Endodermal cell (in vitro differentiated cells): Measurements from ENCODE around the gene MFSD6L. TPM values are rescaled to one million over a fixed set of nuclear protein-coding genes. Genes with fewer than 3 reads are reported as not detected.

Source experiments
- DNase-seq: peaks from one replicate; pipeline ENCODE4 v3.0.0-alpha.2; 2017
- H3K27ac ChIP-seq: 2 replicates; pipeline ENCODE4 v1.5.1; 2013; ENCODE audit warnings: mild to moderate bottlenecking, low read depth, low read length, moderate library complexity
- H3K27me3 ChIP-seq: 2 replicates; pipeline ENCODE4 v1.6.1; 2013; ENCODE audit warnings: mild to moderate bottlenecking, low read length, moderate library complexity; ENCODE audit not compliant: insufficient read depth, control insufficient read depth, poor library complexity, severe bottlenecking
- H3K36me3 ChIP-seq: 2 replicates; pipeline ENCODE4 v1.7.0; 2013; ENCODE audit warnings: mild to moderate bottlenecking, low read length, moderate library complexity; ENCODE audit not compliant: control insufficient read depth, insufficient read depth
- H3K4me1 ChIP-seq: one replicate; pipeline ENCODE4 v1.7.0; 2013; ENCODE audit warnings: low read length; ENCODE audit not compliant: control insufficient read depth, insufficient read depth
- H3K4me3 ChIP-seq: 2 replicates; pipeline ENCODE4 v1.5.1; 2013; ENCODE audit warnings: mild to moderate bottlenecking, low read length, moderate library complexity
- H3K9ac ChIP-seq: 2 replicates; pipeline ENCODE4 v1.6.1; 2013; ENCODE audit warnings: mild to moderate bottlenecking, low read length, moderate library complexity; ENCODE audit not compliant: poor library complexity, severe bottlenecking; ENCODE audit errors: extremely low read depth
- H3K9me3 ChIP-seq: 2 replicates; pipeline ENCODE4 v1.6.1; 2013; ENCODE audit warnings: mild to moderate bottlenecking, low read length, moderate library complexity; ENCODE audit not compliant: control insufficient read depth
- H3K27ac Mint-ChIP-seq: 2 replicates; pipeline ENCODE4 v1.8.0; 2020; ENCODE audit warnings: mixed read lengths
- H3K27me3 Mint-ChIP-seq: 2 replicates; pipeline ENCODE4 v1.8.0; 2021; ENCODE audit warnings: mild to moderate bottlenecking, mixed read lengths; ENCODE audit not compliant: insufficient read depth
- H3K36me3 Mint-ChIP-seq: 2 replicates; pipeline ENCODE4 v1.8.0; 2020; ENCODE audit warnings: low read depth, mixed read lengths
- H3K4me1 Mint-ChIP-seq: 2 replicates; pipeline ENCODE4 v1.8.0; 2020; ENCODE audit warnings: mixed read lengths
- H3K4me3 Mint-ChIP-seq: 2 replicates; pipeline ENCODE4 v1.8.0; 2020; ENCODE audit warnings: mild to moderate bottlenecking, moderate library complexity, mixed read lengths
- H3K9me3 Mint-ChIP-seq: 2 replicates; pipeline ENCODE4 v1.8.0; 2020; ENCODE audit warnings: mild to moderate bottlenecking, mixed read lengths
- WGBS, 2 experiments: methylation state at CpG; one replicate each; pipeline versions ENCODE4 v1.1.5 to v1.1.7; 2013; ENCODE audit warnings: missing lambda C conversion rate in 2 of 2, mixed read lengths in 1 of 2; ENCODE audit not compliant: insufficient coverage in 1 of 2, insufficient read length in 1 of 2; 5-methylcytosine and 5-hydroxymethylcytosine counted together
- total RNA-seq, 2 donors: library from RNA; stranded (reverse); fragmentation: NEBNext Ultra II Directional in 1 of 2; extraction: Animal tissue kit (Norgen Biotek cat#: 25700) in 1 of 2; gene quantifications; 2 replicates in 1 of 2; 3 replicates in 1 of 2; pipeline ENCODE4 v1.2.1, GENCODE V29; 2021
- TF ChIP-seq, protein P1 (sequence below): fragments of 200-600 bp; sonication (generic); conservative IDR thresholded peaks from 2 replicates; pipeline ENCODE4 v1.5.0; 2021; ENCODE audit warnings: antibody characterized with exemption, mild to moderate bottlenecking

Gene MFSD6L
- total RNA-seq, 2 donors from 2014 or later: 3.3 to 5.1 TPM

DNA sequence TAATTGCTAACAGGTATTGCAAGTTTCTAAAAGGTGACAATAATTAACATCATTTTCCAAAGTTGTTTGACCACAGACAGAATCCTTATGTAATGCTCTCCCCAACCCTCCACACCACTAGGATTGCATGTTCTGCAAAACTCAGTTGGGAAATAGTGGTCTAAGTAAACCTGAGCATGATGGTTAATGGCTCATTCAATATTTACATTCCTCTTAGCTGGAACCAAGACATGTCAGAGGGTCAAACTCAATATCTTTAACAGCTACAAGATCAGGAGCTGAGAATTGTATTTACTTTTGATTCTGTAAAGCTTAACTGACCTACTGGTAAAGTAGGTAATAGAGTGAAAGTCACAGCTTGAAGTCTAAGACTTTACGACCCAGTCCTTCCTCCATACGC lies 10.2 kb downstream of the MFSD6L start:
- H3K9me3 ChIP-seq: peaks cover 16% of the 10 kb centered on the region
- Mint-ChIP-seq H3K27ac (no peak overlapping the region), H3K27me3 (peaks cover 9% of the 10 kb centered on the region), H3K4me1 (peaks cover 18% of the 10 kb centered on the region), H3K36me3 (peaks cover 5% of the 10 kb centered on the region), H3K4me3 (no peak overlapping the region), H3K9me3 (peaks cover 17% of the 10 kb centered on the region)
- WGBS, 2 experiments: 85 to 100% methylated on average over 2 of the region's 2 CpGs
- no peak for DNase-seq
- H3K36me3 ChIP-seq: no peaks in the 10 kb centered on the region
- no peak overlapping the region for H3K27ac ChIP-seq
- H3K4me1 ChIP-seq: peaks cover 14% of the 10 kb centered on the region
- peaks cover 10% of the 10 kb centered on the region for H3K27me3 ChIP-seq
- no peak overlapping the region for H3K9ac ChIP-seq
- TF ChIP-seq, protein P1, sequence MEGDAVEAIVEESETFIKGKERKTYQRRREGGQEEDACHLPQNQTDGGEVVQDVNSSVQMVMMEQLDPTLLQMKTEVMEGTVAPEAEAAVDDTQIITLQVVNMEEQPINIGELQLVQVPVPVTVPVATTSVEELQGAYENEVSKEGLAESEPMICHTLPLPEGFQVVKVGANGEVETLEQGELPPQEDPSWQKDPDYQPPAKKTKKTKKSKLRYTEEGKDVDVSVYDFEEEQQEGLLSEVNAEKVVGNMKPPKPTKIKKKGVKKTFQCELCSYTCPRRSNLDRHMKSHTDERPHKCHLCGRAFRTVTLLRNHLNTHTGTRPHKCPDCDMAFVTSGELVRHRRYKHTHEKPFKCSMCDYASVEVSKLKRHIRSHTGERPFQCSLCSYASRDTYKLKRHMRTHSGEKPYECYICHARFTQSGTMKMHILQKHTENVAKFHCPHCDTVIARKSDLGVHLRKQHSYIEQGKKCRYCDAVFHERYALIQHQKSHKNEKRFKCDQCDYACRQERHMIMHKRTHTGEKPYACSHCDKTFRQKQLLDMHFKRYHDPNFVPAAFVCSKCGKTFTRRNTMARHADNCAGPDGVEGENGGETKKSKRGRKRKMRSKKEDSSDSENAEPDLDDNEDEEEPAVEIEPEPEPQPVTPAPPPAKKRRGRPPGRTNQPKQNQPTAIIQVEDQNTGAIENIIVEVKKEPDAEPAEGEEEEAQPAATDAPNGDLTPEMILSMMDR: no peak
- no peak overlapping the region for H3K4me3 ChIP-seq

DNA sequence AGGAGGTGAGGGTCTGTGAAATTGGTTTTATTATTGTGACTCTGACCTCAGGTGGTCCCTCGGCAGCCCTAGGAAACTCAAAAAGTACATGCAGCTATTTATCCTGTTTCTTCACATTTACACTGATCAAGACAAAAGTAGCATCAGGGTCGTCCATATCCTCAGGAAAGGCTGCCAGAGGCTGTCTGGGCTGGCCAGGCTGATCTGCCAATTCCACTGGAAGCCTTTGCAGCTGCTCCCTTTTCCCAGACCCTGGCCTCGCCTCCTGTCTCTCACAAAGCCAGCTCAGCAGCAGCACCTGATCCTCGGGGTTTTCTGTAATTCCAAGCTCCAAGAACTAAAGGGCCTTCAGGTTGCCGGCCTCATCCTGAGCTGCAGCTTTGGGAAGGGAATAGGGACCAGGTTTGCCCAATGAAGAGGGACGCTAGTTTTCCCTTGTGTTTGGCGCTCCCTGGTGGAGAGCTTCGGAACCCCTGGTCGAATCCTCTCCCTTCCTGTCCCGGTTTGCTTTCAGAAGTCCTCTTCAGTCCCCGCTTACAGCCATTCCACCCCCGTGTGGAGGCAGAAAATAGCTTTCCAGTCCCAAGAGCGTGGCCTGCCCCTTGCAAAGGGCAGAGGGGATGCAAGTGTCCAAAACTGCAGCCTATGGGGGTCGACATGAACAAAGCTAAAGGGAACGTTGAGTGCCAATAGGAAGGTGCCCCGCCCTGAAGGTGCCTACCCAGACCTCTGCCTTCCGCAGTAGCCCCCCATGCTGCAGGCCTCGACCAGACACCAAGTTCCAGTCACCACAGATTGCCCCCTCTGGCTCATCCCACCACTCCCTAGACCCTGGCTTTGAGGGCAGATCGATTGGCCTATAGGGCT lies 13.4 kb downstream of the MFSD6L start:
- peaks cover 9% of the 10 kb centered on the region for H3K27me3 Mint-ChIP-seq
- Histone ChIP-seq H3K4me3 (no peak overlapping the region), H3K4me1 (peaks cover 14% of the 10 kb centered on the region), H3K9ac (no peak overlapping the region), H3K27me3 (peaks cover 10% of the 10 kb centered on the region), H3K27ac (no peak overlapping the region), H3K36me3 (no peaks in the 10 kb centered on the region), H3K9me3 (no peaks in the 10 kb centered on the region)
- TF ChIP-seq, protein P1: peak; percentile 92
- 38 to 40% methylated on average over 14 to 19 of the region's 19 CpGs for WGBS, 2 experiments
- DNase-seq: peak; percentile 99
- no peak overlapping the region for H3K27ac Mint-ChIP-seq
- H3K9me3 Mint-ChIP-seq: peaks cover 5% of the 10 kb centered on the region
- no peaks in the 10 kb centered on the region for H3K36me3 Mint-ChIP-seq
- H3K4me3 Mint-ChIP-seq: no peak overlapping the region
- H3K4me1 Mint-ChIP-seq: peaks cover 27% of the 10 kb centered on the region

DNA sequence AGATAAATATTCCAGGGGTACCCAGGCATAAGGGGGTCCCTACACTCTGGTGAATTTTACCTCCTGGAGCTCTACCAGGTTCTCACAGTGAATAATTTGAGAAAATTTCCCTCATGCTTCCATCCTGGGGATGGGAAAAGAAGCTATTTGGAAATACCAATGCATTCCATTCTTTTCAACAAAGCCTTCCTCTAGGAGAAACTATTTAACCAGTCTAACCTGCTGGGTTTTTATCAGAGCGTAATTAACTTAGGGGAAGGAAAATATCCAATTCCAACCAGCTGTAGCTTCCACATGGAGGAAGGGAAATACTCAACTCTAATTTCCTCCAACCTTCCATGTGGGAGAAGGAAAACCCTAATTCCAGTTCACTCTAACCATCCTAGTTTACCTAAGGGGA lies 17.0 kb downstream of the MFSD6L start:
- H3K27me3 ChIP-seq: no peaks in the 10 kb centered on the region
- H3K36me3 ChIP-seq: no peaks in the 10 kb centered on the region
- Mint-ChIP-seq H3K4me1 (peaks cover 9% of the 10 kb centered on the region), H3K27ac (no peak overlapping the region), H3K27me3 (no peaks in the 10 kb centered on the region), H3K36me3 (no peaks in the 10 kb centered on the region), H3K4me3 (no peak overlapping the region), H3K9me3 (peaks cover 5% of the 10 kb centered on the region)
- no peak overlapping the region for H3K27ac ChIP-seq
- no peaks in the 10 kb centered on the region for H3K4me1 ChIP-seq
- no peak overlapping the region for H3K9ac ChIP-seq
- 91% methylated on average over 1 of the region's 1 CpG; no CpG with 5 or more reads in 1 of the 2 experiments for WGBS, 2 experiments
- TF ChIP-seq, protein P1: no peak
- H3K9me3 ChIP-seq: no peaks in the 10 kb centered on the region
- no peak for DNase-seq
- peak overlapping the region; percentile 1 for H3K4me3 ChIP-seq
